GM19328 (cell line): ENCODE data around the gene CEP290.
"Not testable (repeated sequence)": the region's sequence is repeated elsewhere in the genome, so short reads cannot be mapped to it uniquely, and the experiment has no call there.

Experiments used
- ATAC-seq: cut with Tn5 transposase; IDR thresholded peaks from one replicate; pipeline ENCODE4 v1.9.1; 2021; ENCODE audit warnings: mild to moderate bottlenecking, moderate library complexity; ENCODE audit not compliant: unreplicated experiment

The CEP290 gene

GRCh38 chr12:88142610-88142991 lies 713 bp upstream of the CEP290 start:
- no peak for ATAC-seq

- no peak for ATAC-seq
These were observed 489 bp downstream of the CEP290 start for GRCh38 chr12:88141425-88141773.

GRCh38 chr12:88139711-88140110 lies 2.2 kb downstream of the CEP290 start:
- not testable (repeated sequence) for ATAC-seq

DNA sequence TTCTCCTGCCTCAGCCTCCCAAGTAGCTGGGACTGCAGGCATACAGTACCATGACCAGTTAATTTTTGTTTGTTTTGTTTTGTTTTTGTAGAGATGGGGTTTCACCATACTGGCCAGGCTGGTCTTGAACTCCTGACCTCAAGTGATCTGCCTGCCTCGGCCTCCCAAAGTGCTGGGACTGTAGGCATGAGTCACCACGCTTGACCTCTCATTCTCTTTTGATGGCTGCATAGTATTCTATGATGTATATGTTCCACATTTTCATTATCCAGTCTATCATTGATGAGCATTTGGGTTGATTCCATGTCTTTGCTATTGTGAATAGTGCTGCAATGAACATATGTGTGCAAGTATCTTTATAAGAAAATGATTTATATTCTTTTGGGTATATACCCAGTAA lies 8.7 kb downstream of the CEP290 start:
- not testable (repeated sequence) for ATAC-seq

DNA sequence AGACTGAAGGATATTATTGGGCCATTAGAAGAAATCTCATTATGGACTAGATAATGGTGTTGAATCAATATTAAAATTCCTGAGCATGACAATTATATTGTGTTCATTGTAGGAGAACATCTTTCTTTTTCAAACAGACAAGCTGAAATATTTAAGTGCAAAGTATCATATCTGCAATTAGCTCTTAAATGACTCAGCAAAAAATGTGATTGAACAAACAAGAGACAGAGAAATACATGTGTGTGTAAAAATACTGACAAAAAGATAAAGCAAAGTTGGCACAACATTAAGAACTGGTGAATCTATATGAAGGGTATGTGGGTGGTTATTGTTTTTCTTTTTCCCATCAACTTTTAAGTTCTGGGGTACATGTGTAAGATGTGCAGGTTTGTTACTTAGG lies 9.5 kb downstream of the CEP290 start:
- no peak for ATAC-seq

DNA sequence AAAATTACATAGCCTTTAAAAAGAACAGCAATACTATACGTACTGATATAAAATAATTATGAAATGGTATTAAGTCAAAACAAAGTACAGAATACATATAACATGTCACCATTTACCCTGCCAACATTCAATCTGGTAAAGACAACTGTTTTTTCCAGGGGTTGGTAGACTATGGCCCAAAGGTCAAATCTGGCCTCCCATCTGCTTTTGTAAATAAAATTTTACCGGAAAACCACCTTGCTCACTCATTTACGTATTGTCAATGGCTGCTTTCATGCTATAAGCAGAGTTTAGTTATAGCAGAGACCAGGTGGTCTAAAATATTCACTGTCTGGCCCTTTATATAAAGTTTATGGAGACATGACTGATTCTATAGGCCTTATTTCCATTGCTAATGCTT lies 14.0 kb downstream of the CEP290 start:
- ATAC-seq, result no peak

GRCh38 chr12:88127099-88127498 lies 14.8 kb downstream of the CEP290 start:
- no peak for ATAC-seq

- no peak for ATAC-seq
These were observed 19.2 kb downstream of the CEP290 start for GRCh38 chr12:88122666-88123065.

DNA sequence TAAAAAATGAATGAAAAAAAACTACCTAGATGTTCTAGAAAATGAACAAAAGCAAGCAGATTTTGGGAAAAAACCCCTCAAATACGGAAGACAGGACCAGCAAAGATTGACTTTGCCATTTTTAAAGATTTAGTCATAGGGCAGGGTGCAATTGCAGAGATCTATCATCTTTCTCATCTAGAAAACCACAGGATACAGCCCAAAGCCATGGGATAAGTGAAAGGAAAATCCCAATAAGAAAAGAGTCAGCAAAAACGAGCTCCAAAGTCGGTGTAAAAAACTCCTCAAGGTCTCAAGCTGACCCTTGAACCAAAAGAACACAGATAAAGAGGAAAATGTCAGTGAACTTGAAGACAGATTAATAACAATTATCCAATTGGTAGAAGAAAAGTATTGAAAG lies 28.0 kb downstream of the CEP290 start:
- no peak for ATAC-seq

DNA sequence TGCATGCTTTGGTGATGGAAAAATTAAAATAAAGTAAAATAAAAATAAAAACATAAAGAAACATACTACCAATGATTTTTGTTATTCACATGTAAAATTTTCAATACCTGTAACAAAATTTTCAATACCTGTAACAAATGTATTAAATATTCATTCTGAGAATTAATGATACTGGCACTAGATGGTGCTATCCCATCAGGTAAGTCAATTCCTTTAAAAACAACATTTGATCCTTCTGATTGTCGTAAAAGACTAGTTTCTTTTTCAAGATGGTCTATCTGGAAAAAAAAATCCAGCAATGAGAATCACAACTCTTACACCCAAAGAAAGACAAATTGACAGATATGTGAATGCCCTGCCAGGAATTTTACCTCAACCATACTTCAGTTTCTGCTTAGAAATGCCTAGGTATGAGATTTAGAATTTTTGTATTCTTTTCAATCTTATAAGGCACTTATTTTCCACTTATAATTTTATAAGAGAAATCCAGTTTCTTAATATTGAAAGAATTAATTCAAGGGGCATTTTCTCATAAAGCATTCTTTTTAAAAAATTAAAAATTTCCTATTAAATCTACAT lies 30.7 kb downstream of the CEP290 start:
- no peak for ATAC-seq

- no peak for ATAC-seq
These were observed 33.9 kb downstream of the CEP290 start for GRCh38 chr12:88108021-88108420.

GRCh38 chr12:88093573-88093972 lies 48.3 kb downstream of the CEP290 start:
- no peak for ATAC-seq

GRCh38 chr12:88092771-88093170 lies 49.1 kb downstream of the CEP290 start:
- ATAC-seq, result no peak

GRCh38 chr12:88084210-88084609 lies 57.7 kb downstream of the CEP290 start:
- ATAC-seq, result no peak

DNA sequence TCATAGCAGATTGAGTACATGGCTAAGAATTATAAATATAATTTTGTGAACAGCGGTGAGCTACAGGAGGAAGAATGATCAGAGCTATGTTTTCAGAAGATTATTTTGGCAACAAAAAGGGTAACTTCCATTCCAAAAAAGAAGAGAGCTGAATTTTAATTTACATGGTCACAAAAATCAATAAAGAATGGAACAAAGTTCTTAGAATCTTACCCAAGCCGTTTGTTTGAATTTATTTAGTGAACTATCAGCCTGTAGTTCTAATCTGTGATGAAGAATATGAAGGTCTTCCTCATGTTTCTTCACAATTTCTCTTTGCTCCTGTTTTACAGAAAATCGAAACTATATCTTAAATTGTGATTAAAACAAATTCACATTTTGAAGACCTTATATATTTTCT lies 58.3 kb downstream of the CEP290 start:
- no peak for ATAC-seq

- no peak for ATAC-seq
These were observed 60.6 kb downstream of the CEP290 start for GRCh38 chr12:88081247-88081646.

DNA sequence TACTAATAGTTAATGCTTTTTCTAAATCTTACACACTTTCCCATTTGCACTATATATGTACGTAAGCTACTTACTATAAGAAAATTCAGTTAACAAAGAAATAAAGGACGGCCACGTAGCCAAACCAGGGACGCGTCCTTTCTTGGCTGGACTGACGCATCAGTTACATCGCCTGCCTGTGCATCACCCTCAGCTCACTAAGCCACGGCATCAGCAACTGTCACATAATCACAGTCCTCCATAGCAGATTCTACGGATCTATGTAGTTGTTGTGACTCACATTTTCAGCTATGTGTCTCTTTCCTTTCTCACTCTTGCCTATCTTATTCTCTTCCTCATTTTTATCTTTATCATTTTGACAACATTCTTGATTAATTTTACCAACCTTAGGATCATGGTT lies 74.6 kb downstream of the CEP290 start:
- no peak for ATAC-seq

DNA sequence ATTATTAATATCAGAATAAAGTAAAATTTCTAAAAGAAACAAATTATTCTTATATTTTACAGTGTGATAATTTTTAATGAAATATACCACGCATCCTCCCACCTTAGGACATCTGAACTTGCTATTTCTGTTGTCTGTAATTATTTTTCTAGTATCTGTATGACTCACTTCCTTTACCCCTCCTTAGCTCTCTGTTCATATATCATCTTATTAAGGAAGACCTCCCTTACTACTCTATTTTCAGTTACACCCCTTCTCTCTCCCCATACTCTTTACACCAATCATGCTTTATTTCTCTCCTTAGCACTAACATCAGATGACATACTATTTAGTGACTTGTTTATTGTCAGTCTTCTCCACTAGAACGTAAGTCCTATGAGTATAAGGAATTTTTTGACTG lies 78.5 kb downstream of the CEP290 start:
- no peak for ATAC-seq

- ATAC-seq, result no peak
These were observed 79.4 kb downstream of the CEP290 start for GRCh38 chr12:88062474-88062873.

- no peak for ATAC-seq
These were observed 83.2 kb downstream of the CEP290 start for GRCh38 chr12:88058719-88059077.

- no peak for ATAC-seq
These were observed 83.7 kb downstream of the CEP290 start for GRCh38 chr12:88057994-88058718.

GRCh38 chr12:88056571-88056970 lies 85.3 kb downstream of the CEP290 start:
- no peak for ATAC-seq

DNA sequence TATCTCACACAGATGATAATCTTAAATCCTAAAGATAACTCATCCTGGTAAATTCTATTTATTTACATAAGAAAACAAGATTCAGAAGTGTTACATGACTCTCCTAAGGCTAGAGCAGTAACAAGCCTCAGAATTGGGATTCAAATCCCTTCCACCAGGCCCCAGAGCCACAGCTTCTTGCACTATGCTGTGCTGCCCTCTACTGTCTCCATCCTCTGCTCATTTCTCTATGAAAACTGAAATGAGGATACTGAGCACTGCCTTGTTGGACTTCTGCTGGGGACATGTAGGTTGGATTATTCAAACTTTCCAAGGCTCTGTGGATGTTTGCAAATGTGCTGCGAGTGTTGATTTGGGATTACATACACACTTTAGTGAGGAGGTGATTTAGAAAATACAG lies 89.2 kb downstream of the CEP290 start:
- ATAC-seq, result no peak
